Measurements from ENCODE around the gene CRYBG3. TPM values are rescaled to one million over a fixed set of nuclear protein-coding genes. Genes with fewer than 3 reads are reported as not detected.
"Not testable (repeated sequence)": the region's sequence is repeated elsewhere in the genome, so short reads cannot be mapped to it uniquely, and the experiment has no call there.

Gene CRYBG3
- 17.7 TPM for total RNA-seq

DNA sequence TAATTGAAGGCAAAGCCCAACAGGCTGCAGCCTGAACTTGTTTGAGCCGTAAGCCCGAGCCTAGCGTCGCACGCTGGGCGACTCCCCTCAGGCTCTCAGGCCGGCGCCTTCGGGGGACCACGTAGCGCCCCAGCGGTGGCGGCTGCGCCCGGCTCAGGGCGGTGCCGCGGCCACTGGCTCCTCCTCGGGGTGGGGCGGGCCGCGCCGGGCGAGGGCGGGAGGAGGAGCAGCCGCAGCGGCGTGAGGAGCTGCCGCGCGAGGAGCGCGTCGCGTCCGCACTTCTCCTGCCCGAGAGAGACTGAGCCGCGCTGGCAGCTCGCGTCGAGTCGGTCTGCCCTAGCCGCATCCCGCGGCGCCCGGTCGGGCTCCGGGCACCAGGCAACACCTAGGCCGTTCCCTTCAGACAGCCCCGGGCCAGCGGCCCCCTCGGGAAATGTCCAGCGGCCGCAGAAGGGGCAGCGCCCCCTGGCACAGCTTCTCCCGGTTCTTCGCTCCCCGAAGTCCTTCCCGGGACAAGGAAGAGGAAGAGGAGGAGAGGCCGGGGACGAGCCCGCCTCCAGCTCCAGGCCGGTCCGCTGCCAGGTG, at the start of gene CRYBG3:
Gene CRYBG3, plus strand, starts transcription at position 238 of the 585 bp plus-strand sequence. Its CDS starts 196 bp downstream, at position 434.
- peak; percentile 79 for DNase-seq (ENCODE audit: low spot score)

- no peak for DNase-seq (ENCODE audit: low spot score)
Measured at GRCh38 chr3:97772926-97773325, 48.9 kb upstream of the CRYBG3 start.

DNA sequence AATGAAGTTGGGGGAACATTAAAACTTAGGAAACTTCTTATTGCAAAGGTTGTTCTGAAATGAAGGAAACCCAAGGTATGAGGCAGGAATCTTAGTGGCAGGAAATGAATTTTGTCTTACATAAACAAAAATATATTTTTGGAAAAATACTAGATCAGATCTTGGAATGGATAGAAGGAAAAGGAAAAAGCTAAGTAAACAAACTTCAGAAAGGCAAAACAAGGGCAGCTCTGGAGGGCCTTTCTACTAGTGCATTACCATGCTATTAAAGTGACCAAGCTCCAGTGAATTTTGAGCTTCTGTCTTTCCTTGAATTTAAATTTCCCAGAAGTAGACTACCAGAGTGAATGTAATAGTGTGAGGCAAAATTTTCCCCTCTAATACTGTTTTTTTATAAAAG, 43.7 kb upstream of the CRYBG3 start:
- no peak for DNase-seq (ENCODE audit: low spot score)

DNA sequence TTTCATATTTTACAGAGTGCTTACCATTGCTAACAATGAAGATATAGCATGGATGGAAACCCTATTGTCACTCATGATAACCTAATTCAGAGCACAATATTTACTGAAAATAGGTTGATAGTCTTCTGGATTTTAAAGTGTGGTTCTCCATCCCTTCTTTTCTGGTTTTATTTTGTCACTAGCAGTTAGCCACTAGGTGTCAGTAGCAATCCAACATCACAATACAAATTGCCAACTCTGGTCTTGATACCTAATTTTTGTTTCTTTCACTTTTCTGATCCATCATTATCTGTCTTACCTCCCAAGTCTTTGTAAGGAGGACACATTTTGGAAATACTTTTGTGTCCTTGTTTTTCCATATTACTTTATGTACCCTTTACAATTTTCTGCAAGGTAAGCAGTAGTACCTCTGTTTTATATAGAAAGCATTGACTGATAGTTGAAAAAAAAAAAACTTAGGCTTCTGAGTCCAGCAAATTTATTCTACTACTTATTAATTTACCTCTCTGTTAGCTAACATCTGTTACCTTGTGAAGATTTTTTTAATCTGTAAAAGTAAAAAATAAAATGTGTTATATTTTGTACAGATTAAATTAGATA, 28.3 kb upstream of the CRYBG3 start:
- no peak for DNase-seq (ENCODE audit: low spot score)

DNA sequence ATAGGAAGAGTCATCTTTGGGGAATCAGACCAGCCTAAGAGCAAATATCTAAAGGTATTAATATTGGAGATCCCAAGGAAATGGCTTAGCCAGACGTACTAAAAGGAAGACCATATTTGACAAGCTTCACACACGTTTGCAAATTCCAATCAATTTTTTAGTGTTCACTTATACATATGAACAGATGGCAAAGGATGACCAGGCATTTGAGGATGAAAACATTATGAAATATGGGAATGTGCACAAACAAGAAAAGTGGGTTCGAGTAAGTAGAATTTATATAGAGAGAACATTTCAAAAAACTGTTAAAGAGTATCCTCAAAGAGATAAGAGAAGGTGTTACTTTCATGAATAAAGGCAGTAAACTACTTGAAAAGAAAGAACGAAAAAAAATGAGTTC, 25.9 kb upstream of the CRYBG3 start:
- DNase-seq (ENCODE audit: low spot score), result no peak

- no peak for DNase-seq (ENCODE audit: low spot score)
Measured at GRCh38 chr3:97804471-97804870, 17.3 kb upstream of the CRYBG3 start.

DNA sequence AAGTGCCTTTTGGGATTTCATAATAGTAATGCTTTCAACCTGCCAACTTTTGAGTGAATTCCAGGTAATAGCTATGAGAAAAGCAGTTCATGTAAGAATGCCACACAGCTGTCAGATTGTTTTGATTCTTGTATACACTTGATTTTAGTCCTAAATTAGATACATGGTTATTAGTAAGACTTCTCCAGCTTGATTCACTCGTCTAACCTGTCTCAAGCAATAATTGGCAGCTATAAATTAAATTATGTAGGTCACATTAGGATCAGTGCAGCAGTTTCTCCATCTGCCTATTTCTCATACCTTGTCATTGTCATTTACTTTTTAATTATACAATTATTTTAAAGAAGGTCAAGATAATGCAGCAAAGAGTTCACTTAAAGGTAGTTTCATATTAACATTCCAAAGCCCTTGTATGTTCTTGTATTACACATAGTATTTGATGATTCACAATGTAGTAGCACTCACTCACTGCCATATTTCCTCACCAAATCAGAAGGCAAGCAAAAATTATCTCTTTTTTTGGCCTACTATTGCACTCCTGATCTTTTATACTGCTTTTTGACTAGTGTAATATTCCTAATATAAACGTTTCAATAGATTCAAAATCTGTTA, 10.9 kb upstream of the CRYBG3 start:
- no peak for DNase-seq (ENCODE audit: low spot score)

GRCh38 chr3:97815149-97815917, 6.5 kb upstream of the CRYBG3 start:
- no peak for DNase-seq (ENCODE audit: low spot score)

DNA sequence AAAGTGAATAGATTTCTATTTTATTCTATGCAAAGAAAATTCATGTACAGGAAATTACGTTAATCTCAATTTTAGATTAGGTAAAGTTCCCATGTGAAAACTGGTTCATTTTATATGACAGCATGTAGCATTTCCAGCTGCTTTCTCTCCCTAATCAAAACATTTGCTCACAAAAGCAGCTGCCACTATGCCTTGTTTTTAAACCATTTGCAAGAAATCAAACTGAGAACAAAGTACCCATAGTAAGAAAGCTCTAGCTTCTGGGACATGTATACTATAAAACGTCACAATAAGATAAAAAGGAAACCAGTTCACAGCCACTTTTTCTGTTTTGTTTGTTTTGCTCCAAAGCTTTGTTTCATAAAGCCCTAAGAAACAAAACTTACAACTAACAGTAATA, 5.0 kb upstream of the CRYBG3 start:
- no peak for DNase-seq (ENCODE audit: low spot score)

GRCh38 chr3:97817965-97818364, 3.8 kb upstream of the CRYBG3 start:
- no peak for DNase-seq (ENCODE audit: low spot score)

GRCh38 chr3:97820780-97821179, 1.0 kb upstream of the CRYBG3 start:
- no peak for DNase-seq (ENCODE audit: low spot score)

- DNase-seq (ENCODE audit: low spot score), result peak; percentile 26
Measured at GRCh38 chr3:97821287-97821773, 481 bp upstream of the CRYBG3 start.

GRCh38 chr3:97822359-97822775, 556 bp downstream of the CRYBG3 start:
- DNase-seq (ENCODE audit: low spot score), result peak; percentile 25

GRCh38 chr3:97823046-97824004, 1.5 kb downstream of the CRYBG3 start:
- DNase-seq (ENCODE audit: low spot score), result no peak

GRCh38 chr3:97825101-97825500, 3.3 kb downstream of the CRYBG3 start:
- DNase-seq (ENCODE audit: low spot score), result no peak

- DNase-seq (ENCODE audit: low spot score), result no peak
Measured at GRCh38 chr3:97827741-97828471, 6.1 kb downstream of the CRYBG3 start.

- no peak for DNase-seq (ENCODE audit: low spot score)
Measured at GRCh38 chr3:97829198-97829597, 7.4 kb downstream of the CRYBG3 start.

- no peak for DNase-seq (ENCODE audit: low spot score)
Measured at GRCh38 chr3:97830638-97831037, 8.8 kb downstream of the CRYBG3 start.

- no peak for DNase-seq (ENCODE audit: low spot score)
Measured at GRCh38 chr3:97831140-97831539, 9.3 kb downstream of the CRYBG3 start.

GRCh38 chr3:97833184-97833583, 11.4 kb downstream of the CRYBG3 start:
- not testable (repeated sequence) for DNase-seq (ENCODE audit: low spot score)

- DNase-seq (ENCODE audit: low spot score), result no peak
Measured at GRCh38 chr3:97835761-97836160, 13.9 kb downstream of the CRYBG3 start.
